T-helper 9 cell (primary cell): ENCODE data around the gene PTPRM.

Experiments used
- DNase-seq: peaks from one replicate; pipeline ENCODE4 v3.0.0-alpha.2; 2020

PTPRM gene

DNA sequence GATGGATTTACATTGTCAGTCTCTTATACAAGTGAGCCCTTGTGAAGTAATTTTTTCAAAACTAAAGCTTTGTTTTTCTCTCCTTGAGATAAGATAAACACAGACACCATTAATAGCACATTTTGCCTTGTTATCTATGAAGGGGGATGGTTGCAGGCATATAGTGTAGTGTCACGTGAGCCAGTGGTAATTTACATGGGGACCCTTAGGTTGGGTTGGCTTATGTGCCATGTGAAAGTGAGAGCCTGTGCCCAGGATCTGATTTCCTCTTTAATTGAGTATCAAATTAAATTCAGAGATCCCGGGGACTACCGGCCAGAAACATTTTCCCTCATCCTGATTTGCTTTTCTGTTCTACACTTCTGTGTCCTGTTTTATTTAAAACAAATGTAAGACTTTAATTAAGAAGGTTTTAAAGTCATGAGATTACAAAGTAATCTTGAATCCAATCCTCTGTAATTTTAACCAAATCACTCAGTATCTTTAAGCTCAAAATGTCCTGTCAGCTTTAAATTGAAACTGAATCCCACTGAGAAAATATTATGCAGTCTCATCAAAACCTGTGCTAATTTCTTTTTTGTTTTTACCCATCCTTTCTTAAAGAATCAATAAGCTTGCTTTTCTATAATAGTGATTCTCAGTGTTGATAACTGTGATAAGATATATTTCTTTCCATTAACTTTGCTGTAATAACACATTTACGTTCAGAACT lies 63.8 kb downstream of the PTPRM start:
- DNase-seq, result no peak

DNA sequence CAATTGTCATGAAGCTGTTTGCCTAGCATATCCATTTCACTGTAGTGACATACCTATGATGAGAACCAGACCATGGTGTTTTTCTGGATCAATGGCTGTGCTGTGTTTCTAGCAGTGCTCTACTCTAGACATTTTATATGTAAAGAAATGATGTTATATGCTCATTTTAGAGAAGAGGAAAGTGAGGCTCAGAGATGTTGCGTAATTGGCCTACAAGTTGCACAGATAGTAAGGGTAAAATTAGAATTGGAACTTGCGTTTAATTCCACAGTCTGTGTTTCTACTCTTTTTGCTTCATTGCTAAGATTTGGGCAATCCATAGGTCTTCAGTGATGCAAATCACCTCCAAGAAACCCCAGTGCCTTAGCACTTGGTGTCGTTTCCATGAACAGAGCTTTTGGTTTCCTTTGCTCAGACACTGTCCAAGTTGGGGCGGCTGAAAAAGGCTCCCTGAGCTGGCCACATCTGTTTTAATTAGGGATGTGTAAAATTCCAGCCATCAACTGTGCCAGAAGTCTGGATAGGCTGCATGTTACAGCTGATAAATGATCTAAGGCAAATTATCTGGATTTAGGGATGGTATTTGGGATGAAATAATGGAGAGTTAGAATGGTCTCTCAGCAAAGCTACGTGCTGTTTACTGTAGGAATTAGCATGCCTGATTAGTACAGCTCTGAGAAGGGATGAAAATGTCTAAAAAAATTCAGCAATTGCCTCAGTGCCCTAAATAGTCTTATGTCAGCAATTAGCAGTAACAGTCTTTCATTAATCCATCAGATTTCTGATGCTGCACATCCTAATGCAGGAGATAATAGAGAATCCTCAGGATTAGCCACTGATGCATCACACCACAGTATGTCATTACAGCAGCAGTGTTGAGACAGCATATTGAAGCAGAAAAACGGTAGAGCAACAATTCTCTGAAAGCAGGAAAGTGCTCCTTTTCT lies 65.3 kb downstream of the PTPRM start:
- no peak for DNase-seq

DNA sequence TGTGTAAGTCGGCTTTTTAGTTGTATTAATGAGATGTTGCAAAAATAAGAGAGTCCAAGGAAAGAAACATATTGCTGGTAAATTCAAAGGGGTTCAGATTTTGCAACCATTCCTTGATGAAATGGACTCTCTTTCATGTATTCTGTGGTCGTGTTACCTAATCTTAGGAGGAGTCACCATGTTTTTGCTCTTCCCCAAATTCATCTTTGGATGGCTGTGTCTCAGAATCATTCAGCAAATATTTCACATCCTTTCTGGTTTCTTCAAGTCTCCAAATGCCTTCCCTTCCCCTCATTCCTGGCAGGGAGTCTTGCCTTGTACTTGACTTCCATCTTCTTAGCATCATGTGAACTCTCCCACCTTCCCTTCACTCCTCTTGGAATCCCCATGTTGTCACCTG lies 66.1 kb downstream of the PTPRM start:
- no peak for DNase-seq

DNA sequence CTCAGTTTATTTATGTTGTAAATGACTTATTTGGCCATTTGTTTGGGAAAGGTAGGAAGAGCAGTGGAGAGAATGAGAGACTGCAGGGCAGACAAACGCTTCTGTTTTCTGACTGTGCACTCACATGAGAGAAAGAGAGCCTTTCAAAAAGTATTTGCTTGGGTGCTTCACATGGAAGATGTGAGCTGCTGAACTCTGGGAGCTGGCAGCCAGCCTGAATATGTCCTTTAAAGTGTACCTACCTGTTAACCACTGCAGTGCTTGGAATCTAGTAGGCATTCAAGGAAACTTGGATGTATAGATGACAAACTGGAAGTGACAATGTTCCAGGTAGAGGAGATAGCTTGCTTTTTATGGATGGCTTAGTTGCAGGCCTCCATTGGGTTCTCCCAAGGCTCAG lies 68.8 kb downstream of the PTPRM start:
- DNase-seq, result no peak

DNA sequence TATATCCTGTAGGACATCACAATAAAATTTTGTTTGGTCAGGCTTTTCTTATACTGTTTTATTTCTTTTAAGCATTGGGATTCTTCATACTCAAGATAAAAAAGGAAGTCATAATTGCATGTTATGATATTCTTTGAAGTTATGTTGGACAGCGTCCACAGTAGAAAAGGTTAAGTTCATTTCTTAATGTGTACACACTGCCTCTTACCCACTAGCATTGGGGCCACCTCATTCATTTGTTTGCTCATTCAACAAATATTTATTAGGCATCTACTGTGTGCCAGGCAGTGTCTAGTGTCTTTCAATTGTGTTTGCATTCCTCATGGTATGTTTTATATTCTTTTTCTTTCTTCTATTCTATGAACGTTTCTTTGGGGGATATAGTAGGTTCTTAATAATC lies 70.2 kb downstream of the PTPRM start:
- no peak for DNase-seq

DNA sequence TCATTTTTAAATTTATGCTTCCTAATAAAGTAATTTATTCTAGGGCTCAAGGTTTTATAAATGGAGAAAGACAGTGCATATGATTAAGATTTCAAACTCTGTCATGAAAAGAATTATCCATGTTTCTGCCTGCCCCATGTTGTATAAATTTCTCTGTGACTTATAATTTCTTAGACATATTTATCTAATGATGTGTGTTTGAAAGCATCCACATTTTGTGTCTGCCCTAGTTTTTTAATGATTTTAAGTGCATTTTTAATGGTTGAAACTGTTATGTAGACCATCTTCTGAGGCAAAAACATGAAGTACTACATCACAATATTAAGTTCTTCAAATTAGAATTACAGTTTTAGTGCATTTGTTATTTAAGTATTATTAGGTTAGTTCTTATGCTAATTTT lies 71.2 kb downstream of the PTPRM start:
- no peak for DNase-seq

DNA sequence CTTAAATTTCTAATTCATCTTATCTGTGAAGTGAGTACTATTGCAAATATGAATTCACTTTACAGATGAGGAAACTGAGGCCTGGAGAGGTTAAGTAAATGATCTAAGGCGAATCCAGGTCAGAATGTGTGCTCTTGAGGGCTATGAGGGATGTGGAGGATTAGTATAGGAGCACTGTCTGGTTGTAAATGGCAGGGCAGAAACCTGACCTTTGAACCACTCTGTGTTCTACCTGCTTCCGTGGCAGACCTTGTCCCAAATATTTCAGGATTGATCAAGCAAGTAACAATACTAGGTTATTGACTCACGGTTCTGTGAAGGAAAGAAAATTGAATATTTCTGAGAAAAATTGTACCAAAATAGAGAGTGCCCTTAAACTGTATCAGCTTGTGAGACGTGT lies 74.7 kb downstream of the PTPRM start:
- no peak for DNase-seq

DNA sequence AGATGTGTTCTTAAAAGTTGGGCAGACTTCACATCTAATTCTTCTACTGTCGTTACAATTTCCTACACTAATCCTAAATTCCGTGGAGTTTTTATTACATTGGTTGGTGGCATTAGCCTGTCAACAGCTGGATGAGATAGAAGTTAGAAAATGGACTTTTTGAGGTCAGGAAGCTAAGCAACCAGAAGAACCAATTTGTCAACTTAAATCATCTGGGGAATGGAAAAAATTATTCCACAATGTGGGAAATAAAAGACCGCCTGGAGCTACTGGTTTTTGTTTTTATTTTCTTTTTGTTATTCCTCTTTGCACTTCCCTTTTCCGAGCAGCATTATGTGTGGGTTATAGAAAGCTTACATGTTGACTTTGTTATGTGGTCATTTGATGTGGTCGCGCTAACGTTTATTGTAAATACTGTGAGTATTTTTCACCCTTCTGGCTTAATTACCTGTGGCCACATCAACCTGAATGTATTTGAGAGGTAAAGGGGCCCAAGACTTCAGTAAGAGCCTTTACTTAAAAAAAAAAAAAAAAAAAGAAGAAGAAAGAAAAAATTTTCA lies 75.3 kb downstream of the PTPRM start:
- DNase-seq, result no peak

DNA sequence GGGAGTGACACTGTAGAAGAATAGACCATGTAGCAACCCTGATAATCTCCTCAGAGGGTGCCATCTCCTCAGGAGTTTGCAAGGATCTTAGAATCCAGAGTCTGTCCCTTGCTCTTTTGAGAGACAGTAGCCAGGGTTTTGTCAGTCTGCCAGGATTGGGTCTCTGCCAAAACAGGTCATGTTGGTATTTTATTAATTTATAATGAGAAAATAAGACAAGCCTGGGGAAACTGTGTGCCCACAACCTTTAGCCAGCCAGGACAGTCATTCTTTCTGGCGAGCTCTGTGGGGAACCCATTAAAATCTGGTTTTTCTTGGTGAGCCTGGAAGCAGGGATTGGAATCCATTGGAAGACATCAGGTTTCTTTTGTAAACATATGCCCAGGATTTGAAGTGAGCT lies 78.6 kb downstream of the PTPRM start:
- no peak for DNase-seq

DNA sequence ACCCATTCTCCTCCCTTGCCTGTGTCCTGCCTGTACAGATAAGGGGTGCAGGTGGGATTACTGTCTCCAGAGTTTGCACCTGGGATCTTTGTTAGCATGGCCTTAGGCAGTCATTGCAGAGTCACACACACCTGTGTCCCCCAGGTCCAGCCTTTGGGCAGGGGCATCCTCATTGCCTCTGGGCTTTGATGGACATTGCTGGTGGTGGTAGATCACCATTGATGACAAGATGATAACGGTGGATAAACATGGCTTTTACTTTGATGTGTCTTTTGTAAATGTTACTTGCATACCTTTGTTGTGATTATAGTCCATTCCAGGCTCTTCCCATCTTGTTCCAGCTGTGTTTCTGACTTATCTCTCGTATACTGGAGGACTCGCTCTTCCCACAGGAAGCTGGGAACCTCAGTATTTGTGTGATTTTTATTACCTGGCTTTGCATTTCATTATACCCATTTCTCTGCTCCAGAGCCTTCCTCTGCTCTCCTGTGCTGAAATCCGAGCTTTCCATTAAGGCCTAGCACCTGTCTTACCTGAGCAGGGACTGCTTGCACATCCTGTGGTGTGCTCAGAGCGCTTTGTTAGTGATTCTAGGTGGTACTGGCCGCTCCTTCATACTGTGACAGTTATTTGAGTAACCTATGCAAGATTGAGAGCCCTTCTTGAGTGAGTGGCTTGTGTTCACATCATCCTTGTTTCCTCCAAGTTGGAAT lies 79.2 kb downstream of the PTPRM start:
- DNase-seq, result no peak

DNA sequence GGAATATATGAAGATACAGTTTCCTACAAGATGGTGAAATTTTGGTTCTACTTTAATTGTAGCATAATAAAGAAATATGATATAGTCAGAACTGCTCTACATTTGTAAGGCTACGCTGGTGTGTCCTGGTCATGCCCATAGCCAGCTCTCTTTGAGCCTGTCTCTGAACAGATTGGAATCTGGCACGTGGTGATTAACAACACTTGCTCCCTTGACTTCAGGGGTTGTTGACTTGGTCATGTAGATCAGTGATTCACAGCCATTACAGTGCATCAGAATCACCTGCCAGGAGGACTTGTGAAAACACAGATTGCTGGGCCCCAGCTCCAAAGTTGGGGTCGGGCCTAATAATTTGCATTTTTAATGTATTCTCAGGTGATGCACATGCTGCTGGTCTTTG lies 80.4 kb downstream of the PTPRM start:
- no peak for DNase-seq

DNA sequence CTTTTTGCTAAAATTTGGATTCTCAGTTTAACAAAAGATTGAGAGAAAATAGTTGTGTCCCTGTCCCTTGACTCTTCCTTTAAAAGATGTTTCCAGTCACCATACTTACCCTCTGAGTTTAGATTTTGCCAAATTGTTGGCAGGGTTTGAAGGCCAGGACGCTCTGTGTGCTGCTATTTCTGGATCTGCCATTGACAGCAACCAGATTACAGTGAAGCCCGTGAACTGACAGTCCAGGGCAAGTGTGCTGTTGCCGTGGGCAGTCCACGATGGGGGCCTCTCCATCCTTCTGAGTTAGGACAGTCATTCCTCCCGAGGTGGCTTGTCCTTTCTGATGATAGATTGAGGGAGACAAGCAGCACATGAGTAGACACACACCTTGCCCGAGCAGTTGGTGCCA lies 89.9 kb downstream of the PTPRM start:
- no peak for DNase-seq

DNA sequence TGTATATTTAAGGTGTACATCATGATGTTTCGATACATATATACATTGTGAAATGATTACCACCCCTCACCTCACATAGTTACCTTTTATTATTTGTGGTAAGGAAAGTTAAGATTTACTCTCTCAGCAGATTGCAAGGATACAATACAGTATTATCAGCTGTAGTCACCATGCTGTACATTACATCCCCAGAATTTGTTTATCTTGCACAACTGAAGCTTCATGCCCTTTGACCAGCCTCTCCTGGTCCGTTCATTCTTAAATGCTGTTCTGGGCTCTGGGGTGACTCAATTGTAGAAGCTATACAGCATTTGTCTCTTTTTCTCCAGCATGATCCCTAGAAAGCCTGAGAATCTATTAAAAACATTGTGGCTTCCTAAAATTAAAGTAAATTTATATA lies 90.8 kb downstream of the PTPRM start:
- no peak for DNase-seq

DNA sequence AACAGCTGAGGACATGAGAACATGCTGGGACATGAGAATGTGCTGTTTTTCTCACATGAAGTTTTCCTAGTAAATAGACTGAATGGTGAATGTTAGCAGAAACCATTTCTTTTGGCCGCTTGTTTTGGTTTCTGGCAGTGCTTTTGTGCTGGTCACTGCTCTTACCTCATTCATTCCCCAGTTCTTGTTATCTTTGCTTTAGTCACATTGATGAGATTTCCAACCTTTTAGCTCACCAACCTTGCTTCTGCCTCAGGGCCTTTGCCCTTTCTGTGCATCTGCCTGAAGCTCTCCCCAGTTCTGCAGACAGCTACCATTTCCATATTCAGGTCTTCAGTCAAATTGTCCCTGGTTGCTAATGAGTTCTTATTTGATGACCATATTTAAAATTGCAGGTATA lies 91.6 kb downstream of the PTPRM start:
- no peak for DNase-seq

DNA sequence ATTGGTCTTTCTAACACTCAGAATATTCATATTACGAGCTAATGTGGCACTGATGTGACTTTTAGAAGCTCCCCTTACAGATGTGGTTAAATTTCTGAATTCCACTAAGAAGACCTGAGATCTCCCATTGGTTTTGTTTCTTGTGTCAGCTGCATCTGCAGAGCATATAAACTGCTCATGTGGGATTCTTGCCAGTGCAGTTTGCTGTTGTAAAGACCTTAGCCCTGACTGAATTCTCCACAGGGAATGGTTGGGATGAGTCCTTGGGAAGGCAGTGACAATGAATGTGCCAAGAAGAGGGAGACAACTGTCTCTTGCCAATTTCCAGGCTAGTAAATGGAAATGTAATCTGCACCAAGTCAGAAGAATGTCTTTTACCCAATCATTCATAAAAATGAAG lies 94.1 kb downstream of the PTPRM start:
- no peak for DNase-seq

DNA sequence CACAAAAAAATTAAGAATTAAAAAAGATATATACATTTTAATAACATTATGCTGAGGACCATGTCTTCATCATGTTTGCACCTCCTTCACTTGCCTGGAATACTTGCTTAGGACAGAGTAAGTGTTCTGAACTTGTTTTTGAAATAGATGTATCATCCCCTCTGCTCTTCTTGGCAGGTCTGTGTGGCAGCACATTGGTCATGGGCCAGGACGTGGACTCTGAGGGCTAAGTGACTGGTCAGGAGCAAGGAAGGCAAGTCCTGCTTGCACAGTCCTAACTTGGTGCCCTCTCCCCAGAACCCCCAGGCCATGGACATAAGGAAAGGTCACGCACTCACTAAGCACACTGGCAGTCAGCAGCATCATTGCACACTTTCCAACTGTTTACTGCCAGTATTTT lies 95.8 kb downstream of the PTPRM start:
- DNase-seq, result no peak

DNA sequence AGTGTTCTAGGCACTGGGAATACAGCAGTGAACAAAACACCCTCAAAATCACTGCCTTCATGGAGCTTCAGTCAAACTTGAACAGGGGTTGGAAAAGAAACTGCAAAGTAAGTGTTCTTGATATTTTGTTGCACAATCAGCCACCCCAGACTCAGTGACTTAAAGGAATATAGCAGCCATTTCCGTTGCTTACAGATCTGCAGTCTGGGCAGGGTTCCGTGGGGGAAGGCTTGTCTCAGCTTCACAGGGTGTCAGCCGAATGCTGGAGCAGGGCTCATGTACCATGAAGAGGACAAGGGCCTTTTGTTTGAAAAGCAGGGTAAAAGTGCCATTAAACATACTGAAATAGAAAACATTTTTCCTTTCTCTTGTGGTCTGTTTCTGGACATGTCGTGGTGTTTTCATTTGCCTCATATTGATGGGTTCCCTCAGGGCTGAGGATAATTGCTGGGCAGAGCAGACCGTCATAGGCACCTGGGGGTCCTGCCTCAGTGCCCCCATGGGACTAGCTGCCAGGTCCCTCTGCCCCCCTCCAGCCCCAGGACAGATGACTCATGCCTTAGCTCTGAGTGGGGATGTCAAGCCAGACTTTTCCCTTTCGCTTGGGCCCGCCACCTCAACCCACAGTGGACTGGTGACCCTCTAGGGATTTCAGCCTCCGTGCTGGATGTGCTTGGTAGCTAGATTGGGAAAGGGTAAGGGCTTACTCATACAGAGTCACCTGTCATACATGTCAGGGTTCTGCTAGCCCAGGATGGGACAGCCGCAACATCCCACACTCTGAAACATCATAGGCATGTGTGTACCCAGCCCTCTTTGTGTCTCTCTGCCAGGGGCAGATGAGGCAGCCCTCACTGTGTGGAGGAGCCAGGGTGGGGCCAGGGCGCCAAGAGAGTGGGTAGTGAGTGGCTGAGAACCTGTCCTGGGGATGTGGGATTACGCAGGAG lies 96.5 kb downstream of the PTPRM start:
- DNase-seq, result no peak

DNA sequence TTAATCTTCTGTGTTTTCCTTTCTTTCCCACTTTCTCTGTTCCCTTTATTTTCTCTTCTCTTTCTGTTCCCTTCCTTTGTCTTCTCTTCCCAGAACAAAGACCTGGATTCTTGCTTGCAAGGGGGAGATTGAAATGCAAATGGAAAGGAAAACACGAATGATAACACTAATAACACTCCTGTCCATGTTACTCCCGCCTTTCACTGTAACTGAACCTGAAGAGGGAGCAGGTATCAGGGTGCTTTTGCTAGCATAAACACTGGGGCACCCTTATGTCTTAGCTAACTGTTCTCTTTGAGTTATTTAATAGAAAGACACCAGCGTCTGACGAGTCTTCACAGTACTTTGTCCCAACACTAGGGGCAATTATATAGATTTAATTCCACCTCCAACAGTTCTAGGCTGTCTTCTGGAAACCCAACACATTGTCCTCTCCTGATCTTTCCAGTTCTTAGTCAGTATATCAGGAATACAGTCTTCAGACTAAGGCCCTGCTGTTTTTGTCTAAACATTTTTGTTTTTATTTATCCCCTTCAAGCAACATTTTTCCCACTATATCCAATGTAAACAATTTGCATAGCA lies 99.2 kb downstream of the PTPRM start:
- no peak for DNase-seq

DNA sequence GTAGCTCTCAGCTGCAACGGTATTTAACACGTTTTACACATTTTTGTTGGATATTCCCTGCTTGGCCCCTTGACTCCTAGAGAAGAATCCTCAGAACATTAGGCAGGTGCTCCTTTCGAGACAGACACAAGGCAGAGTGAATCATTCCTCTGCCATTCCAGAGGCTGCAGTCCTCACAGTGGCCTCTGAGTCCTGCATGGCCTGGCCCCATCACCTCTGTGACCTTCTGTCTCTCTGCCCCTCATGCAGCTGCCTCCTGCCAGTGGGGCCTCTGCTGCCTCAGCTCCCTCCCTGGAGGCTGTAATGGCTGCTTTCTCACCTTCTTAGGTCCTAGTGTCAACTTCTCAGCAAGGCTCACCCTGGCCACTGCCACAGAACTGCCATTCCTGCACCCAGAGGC lies 101.3 kb downstream of the PTPRM start:
- DNase-seq, result no peak

DNA sequence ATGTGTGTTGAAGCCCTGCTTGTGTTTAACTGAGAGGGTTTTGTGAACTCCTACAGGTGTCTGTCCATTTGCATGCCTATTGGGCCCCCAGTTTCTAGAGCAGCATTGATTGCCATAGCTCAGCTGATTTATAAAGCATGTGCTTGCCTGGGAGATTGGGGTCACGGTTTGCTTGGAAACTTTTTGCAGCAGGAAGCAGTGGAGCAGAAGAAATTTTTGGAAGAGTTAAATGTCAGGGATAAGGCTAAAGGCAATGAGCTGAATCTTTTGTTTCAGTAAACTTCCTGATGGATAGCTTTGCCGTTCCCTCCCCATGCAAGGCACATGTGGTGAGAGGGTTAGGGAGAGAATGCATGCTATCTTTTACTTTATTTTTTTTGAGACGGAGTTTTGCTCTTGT lies 102.2 kb downstream of the PTPRM start:
- DNase-seq, result no peak

DNA sequence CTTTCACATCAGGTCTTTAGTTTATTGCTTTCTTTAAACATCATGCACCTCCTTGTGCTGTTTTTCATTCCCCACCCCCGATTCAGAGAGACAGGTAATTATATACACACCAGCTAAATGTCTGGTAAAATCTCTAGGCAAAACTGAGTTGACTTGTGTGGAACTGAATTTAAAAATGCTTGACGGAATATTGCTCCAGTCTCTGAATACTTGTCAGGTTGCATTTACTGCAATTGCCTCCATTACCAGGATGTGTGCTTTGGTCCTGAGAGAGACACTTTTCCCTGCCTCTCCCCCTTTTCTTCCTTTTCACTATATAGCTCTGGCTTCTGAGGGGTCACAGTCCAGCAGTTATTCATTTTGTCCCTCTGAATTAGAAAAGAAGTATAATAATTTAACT lies 104.0 kb downstream of the PTPRM start:
- DNase-seq, result no peak
